Spleen (tissue), 11 donors: ENCODE results near the gene ACER3. TPM values are rescaled to one million over a fixed set of nuclear protein-coding genes. Genes with fewer than 3 reads are reported as not detected.

Source experiments
- DNase-seq: peaks from one replicate; pipeline ENCODE4 v3.0.0-alpha.2; 2020
- H3K27ac ChIP-seq, 8 donors: fragments of 200-600 bp; sonication (generic) in 7 of 8; 1 replicate in 4 of 8; 2 replicates in 4 of 8; pipeline versions ENCODE4 v1.5.0 to v1.8.0; 2016 to 2021; ENCODE audit warnings: inconsistent platforms in 4 of 8, mild to moderate bottlenecking in 4 of 8, moderate library complexity in 1 of 8
- H3K27me3 ChIP-seq, 7 donors: fragments of 200-600 bp; sonication (generic) in 6 of 7; replicated peaks in 1 of 7; 1 replicate in 4 of 7; 2 replicates in 3 of 7; pipeline versions ENCODE4 v1.5.0 to v1.8.0; 2016 to 2021; ENCODE audit warnings: inconsistent platforms in 3 of 7, mild to moderate bottlenecking in 1 of 7
- H3K36me3 ChIP-seq, 6 donors: fragments of 200-600 bp; sonication (generic) in 5 of 6; 1 replicate in 4 of 6; 2 replicates in 2 of 6; pipeline versions ENCODE4 v1.5.0 to v1.8.0; 2016 to 2021; ENCODE audit warnings: inconsistent platforms in 2 of 6
- H3K4me1 ChIP-seq, 6 donors: fragments of 200-600 bp; sonication (generic) in 5 of 6; 1 replicate in 3 of 6; 2 replicates in 3 of 6; pipeline versions ENCODE4 v1.5.0 to v1.8.0; 2016 to 2021; ENCODE audit warnings: inconsistent platforms in 3 of 6
- H3K4me3 ChIP-seq, 8 donors: fragments of 200-600 bp; sonication (generic) in 7 of 8; 1 replicate in 4 of 8; 2 replicates in 4 of 8; pipeline versions ENCODE4 v1.5.0 to v1.8.0; 2016 to 2021; ENCODE audit warnings: inconsistent platforms in 4 of 8, mild to moderate bottlenecking in 4 of 8, moderate library complexity in 2 of 8
- H3K9me3 ChIP-seq, 8 donors: fragments of 200-600 bp; sonication (generic) in 7 of 8; 1 replicate in 4 of 8; 2 replicates in 4 of 8; pipeline versions ENCODE4 v1.5.0 to v1.8.0; 2016 to 2021; ENCODE audit warnings: inconsistent platforms in 4 of 8
- POLR2A ChIP-seq, 3 donors: fragments of 450-650 bp; IDR thresholded peaks; one replicate each; pipeline ENCODE4 v1.5.1; 2017; ENCODE audit warnings: antibody characterized with exemption in 3 of 3, mild to moderate bottlenecking in 1 of 3
- POLR2AphosphoS5 ChIP-seq, 3 donors: sonication (generic); formaldehyde crosslinking; IDR thresholded peaks; one replicate each; pipeline ENCODE4 v1.5.1; 2017; ENCODE audit warnings: antibody characterized with exemption in 3 of 3
- WGBS, 5 donors: extraction: QIAGEN DNeasy Blood & Tissue Kit in 3 of 5; methylation state at CpG; one replicate each; pipeline versions ENCODE4 v1.1.5 to v1.1.7; 2013 to 2018; 5-methylcytosine and 5-hydroxymethylcytosine counted together
- intact Hi-C: fragments of 100-400 bp; cut with DNase I; formaldehyde crosslinking; loops from one replicate; pipeline ENCODE4 v1.15.0; 2023; ENCODE audit warnings: low total_unique reads
- polyA plus RNA-seq, 3 donors: library from polyadenylated mRNA; stranded (reverse); fragments of 200-250 nt; gene quantifications; one replicate each; pipeline ENCODE4 v1.2.1, GENCODE V29; 2013
- total RNA-seq, 7 donors: library from RNA; depleted of rRNA in 3 of 7; stranded (reverse); fragments of >200 nt in 3 of 7; fragmentation: NEBNext Ultra II Directional in 4 of 7; extraction: Animal tissue kit (Norgen Biotek cat#: 25700) in 4 of 7; gene quantifications; one replicate each; pipeline versions ENCODE4 v1.1.0 to v1.2.1, GENCODE V29; 2016 to 2021
- TF ChIP-seq, protein P1 (sequence below), 11 experiments: fragments of 200-600 bp in 7 of 11; fragments of 450-650 bp in 4 of 11; sonication (generic) in 4 of 11; IDR thresholded peaks in 8 of 11; conservative IDR thresholded peaks in 3 of 11; 1 replicate in 7 of 11; 2 replicates in 4 of 11; pipeline versions ENCODE4 v1.4.0 to v1.8.0; 2016 to 2021; ENCODE audit warnings: antibody characterized with exemption in 11 of 11, inconsistent platforms in 4 of 11, mild to moderate bottlenecking in 1 of 11
- donor health status: healthy with polysubstance abuse.
- donor health status: DM: no; HTN: no; CAD: no; lungs with moderate emphysema.
- donor health status: DM: no; HTN: no; CAD: no.
- donor health status: Bipolar disorder and iron deficiency.
- donor health status: healthy.
- donor health status: DM: no; HTN: no; CAD: no.
- donor health status: DM: yes; HTN: yes; CAD: no.

ACER3 gene
- total and polyA plus RNA-seq, 10 donors: 2.9 to 52.2 (median 32.1) TPM

DNA sequence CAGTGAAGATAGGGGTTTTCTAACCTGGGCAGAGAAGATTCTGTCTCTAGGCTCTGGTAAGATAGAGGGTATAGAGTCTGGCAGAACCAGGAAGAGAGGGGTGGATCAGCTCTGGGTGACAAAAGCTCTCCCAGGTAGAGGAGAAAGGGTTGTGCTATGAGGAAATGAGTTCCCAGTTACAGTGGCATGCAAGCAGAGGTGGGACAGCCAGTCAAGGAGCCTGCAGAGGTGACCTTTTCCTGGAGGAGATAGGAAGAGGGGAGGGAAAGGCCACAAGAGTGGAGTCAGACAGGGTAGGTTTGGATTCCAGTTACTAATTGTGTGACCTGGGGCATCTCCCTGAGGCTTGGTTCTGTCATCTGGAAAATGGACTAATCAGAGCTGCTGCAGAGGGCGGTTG lies 202.7 kb downstream of the ACER3 start:
- H3K27ac ChIP-seq: no peak overlapping the region
- H3K9me3 ChIP-seq: peaks cover 0 to 8% (median 0%) of the 10 kb centered on the region in 8 donors
- TF ChIP-seq POLR2A (IDR thresholded peaks at IDR 0.05) (no peak), POLR2AphosphoS5 (IDR thresholded peaks at IDR 0.05) (no peak)
- TF ChIP-seq, protein P1, sequence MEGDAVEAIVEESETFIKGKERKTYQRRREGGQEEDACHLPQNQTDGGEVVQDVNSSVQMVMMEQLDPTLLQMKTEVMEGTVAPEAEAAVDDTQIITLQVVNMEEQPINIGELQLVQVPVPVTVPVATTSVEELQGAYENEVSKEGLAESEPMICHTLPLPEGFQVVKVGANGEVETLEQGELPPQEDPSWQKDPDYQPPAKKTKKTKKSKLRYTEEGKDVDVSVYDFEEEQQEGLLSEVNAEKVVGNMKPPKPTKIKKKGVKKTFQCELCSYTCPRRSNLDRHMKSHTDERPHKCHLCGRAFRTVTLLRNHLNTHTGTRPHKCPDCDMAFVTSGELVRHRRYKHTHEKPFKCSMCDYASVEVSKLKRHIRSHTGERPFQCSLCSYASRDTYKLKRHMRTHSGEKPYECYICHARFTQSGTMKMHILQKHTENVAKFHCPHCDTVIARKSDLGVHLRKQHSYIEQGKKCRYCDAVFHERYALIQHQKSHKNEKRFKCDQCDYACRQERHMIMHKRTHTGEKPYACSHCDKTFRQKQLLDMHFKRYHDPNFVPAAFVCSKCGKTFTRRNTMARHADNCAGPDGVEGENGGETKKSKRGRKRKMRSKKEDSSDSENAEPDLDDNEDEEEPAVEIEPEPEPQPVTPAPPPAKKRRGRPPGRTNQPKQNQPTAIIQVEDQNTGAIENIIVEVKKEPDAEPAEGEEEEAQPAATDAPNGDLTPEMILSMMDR (IDR thresholded peaks at IDR 0.05 in 8 of 11, conservative IDR thresholded peaks at IDR 0.05 in 3 of 11): no peak
- H3K4me1 ChIP-seq: peaks cover 0 to 28% (median 18%) of the 10 kb centered on the region in 6 donors
- DNase-seq: no peak
- no peak overlapping the region for H3K4me3 ChIP-seq
- no peaks in the 10 kb centered on the region for H3K27me3 ChIP-seq
- WGBS, 5 donors: 86 to 95% (median 90%) methylated on average over 1 of the region's 1 CpG
- no peaks in the 10 kb centered on the region for H3K36me3 ChIP-seq
- intact Hi-C loops: no loop called here

DNA sequence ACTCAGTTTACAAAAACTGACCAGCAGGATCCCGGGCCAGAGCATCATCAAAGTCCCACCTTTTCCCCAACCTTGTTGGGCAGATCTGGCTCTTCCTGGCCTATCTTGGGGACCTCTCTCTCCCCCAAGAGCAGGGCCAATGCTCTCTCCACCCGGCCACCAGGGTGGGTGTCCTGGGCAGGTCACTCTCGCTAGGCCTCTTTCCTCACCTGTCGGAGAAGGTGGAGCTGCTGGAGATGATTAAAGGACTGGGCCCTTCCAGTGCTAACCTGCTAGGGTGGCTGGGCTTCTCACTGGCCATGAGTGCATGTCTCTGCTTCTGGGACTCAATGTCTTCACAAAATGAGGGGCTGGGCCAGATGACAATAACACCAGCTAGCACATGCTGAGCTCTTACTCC lies 203.1 kb downstream of the ACER3 start:
- DNase-seq: no peak
- no peak for TF ChIP-seq POLR2A (IDR thresholded peaks at IDR 0.05)
- no peak for TF ChIP-seq POLR2AphosphoS5 (IDR thresholded peaks at IDR 0.05)
- TF ChIP-seq, protein P1 (IDR thresholded peaks at IDR 0.05 in 8 of 11, conservative IDR thresholded peaks at IDR 0.05 in 3 of 11): no peak

DNA sequence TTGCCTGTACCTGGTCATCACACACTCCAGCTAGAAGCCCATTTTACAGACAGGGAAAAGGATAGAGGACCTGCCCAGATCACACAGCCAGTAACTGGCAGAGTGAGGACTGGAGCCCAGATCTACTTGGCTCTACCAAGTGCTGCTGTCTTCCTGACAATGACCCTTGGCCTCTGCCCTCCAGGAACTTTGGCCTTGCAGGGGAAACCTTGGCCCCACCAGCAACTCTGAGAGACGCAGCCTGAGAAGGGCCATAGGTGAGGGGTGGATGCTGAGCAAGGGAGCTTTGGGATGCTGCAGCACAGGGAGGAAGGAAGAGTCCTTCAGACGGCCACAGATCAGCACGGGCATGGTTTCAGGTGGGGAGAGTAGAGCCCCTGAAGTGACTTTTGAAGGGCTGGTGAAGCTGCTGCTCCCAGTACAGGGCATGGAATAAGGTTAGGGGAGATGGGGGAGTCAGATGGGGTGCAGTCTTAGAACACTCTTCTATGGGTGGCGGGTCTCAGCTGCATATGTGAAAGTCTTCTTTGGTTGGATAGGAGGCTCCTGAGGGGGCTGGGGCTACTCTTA lies 204.0 kb downstream of the ACER3 start:
- no peaks in the 10 kb centered on the region for H3K36me3 ChIP-seq
- 71 to 91% (median 83%) methylated on average over 4 of the region's 4 CpGs for WGBS, 5 donors
- peaks cover 0 to 8% (median 0%) of the 10 kb centered on the region in 8 donors for H3K9me3 ChIP-seq
- TF ChIP-seq POLR2AphosphoS5 (IDR thresholded peaks at IDR 0.05) (no peak), POLR2A (IDR thresholded peaks at IDR 0.05) (no peak)
- TF ChIP-seq, protein P1 (IDR thresholded peaks at IDR 0.05 in 8 of 11, conservative IDR thresholded peaks at IDR 0.05 in 3 of 11): no peak
- no peak overlapping the region for H3K4me3 ChIP-seq
- H3K4me1 ChIP-seq: peaks cover 0 to 31% (median 19%) of the 10 kb centered on the region in 6 donors
- H3K27me3 ChIP-seq: no peaks in the 10 kb centered on the region
- no peak for DNase-seq
- intact Hi-C loops: no loop called here
- no peak overlapping the region for H3K27ac ChIP-seq

More for the DNA sequence above, 203.1 kb downstream of the ACER3 start:
- H3K36me3 ChIP-seq: no peaks in the 10 kb centered on the region
- no peaks in the 10 kb centered on the region for H3K27me3 ChIP-seq
- intact Hi-C loops: no loop called here
- H3K27ac ChIP-seq: no peak overlapping the region
- H3K9me3 ChIP-seq: peaks cover 0 to 8% (median 0%) of the 10 kb centered on the region in 8 donors
- no peak overlapping the region for H3K4me3 ChIP-seq
- WGBS, 5 donors: 91 to 100% (median 98%) methylated on average over 1 to 4 of the region's 4 CpGs
- peaks cover 0 to 31% (median 19%) of the 10 kb centered on the region in 6 donors for H3K4me1 ChIP-seq

DNA sequence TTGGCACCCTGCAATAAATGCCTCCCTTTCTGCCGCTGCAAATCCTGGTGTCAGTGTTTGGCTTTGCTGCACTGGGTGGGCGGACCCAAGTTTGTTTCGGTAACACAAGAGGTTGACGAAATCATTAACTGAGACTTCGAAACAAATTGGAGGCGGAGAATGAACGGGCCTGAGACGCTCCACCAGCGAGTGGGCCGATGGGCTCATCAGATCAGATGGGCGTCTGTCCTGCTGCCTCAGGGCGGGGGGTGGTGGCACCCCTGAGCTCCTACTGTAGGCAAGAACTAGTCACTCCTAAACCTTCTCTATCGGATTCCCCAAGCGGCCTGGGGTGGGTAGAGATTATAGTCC lies 205.1 kb downstream of the ACER3 start:
- intact Hi-C loops: no loop called here
- 22 to 36% (median 28%) methylated on average over 12 to 14 of the region's 14 CpGs for WGBS, 5 donors
- Histone ChIP-seq H3K9me3 (peaks cover 0 to 8% (median 0%) of the 10 kb centered on the region in 8 donors), H3K27ac (peak overlapping the region; percentile 70 to 89 (median 86)), H3K4me3 (peak overlapping the region; percentile 52 to 95 (median 70)), H3K4me1 (peaks cover 0 to 31% (median 19%) of the 10 kb centered on the region in 6 donors), H3K27me3 (no peaks in the 10 kb centered on the region), H3K36me3 (no peaks in the 10 kb centered on the region)
- TF ChIP-seq POLR2A (IDR thresholded peaks at IDR 0.05) (no peak), POLR2AphosphoS5 (IDR thresholded peaks at IDR 0.05) (peak in 1 of 3 donors; percentile 46)
- no peak for DNase-seq
